WI38 (cell line): Measurements from ENCODE around the gene STMND1.

Experiments
- H3K4me3 ChIP-seq: 2 replicates; pipeline ENCODE4 v1.5.1; 2011; ENCODE audit warnings: low read depth, mild to moderate bottlenecking, control low read depth, low read length
- TF ChIP-seq, protein P1 (sequence below): IDR thresholded peaks from 2 replicates; pipeline ENCODE4 v1.5.1; 2012; ENCODE audit warnings: low read depth, mild to moderate bottlenecking, control low read depth, low read length

Gene STMND1

DNA sequence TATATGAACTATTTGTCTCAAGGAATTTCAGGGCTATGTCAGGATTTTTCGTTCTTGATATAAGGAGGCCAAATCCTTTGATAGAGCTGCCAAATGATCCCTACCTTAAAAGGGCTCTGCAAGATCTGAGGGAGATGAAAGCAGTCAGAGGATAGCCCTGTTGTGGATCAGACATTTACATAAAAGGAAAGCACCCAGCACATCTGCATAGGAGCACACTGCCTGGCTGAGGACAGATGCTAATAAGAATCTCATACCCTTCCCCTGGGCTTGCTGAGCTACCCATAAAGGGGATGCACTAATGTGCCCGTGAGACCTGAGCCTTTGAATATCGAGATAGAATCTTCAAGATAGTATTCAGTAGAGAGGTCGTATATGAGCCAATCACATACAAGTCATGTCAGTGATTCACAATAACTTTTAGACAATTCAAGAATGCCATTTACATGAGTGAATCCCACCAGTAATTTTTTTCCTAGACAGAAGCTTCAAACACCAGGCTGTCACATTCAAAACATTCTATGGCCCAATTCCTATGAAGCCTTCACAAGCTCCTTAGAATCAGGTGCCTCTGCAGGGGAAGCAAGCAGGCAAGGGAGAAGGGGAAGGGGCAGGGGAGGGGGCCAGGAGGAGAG lies 71.1 kb downstream of the STMND1 start:
- TF ChIP-seq, protein P1, sequence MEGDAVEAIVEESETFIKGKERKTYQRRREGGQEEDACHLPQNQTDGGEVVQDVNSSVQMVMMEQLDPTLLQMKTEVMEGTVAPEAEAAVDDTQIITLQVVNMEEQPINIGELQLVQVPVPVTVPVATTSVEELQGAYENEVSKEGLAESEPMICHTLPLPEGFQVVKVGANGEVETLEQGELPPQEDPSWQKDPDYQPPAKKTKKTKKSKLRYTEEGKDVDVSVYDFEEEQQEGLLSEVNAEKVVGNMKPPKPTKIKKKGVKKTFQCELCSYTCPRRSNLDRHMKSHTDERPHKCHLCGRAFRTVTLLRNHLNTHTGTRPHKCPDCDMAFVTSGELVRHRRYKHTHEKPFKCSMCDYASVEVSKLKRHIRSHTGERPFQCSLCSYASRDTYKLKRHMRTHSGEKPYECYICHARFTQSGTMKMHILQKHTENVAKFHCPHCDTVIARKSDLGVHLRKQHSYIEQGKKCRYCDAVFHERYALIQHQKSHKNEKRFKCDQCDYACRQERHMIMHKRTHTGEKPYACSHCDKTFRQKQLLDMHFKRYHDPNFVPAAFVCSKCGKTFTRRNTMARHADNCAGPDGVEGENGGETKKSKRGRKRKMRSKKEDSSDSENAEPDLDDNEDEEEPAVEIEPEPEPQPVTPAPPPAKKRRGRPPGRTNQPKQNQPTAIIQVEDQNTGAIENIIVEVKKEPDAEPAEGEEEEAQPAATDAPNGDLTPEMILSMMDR, result no peak
- no peak overlapping the region for H3K4me3 ChIP-seq

DNA sequence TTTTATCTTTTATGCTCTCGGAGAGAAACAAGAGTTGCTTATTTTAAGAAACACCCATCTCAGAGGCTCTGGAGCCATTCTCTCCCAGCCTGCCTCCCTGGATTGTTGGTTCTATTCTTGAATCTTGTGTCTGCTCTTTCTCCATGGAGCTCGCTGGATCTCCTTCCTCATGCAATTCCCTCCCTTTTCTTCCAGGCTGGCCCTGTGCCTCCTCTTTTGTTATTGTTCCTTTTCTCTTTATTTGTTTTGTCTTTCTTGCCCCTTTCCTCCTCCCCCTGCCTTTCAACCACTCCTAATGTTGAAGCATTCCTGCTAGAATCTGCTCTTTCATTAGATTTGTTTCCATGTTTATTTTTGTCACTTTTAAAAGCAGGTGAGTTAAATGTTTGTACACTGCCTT lies 76.5 kb downstream of the STMND1 start:
- no peak overlapping the region for H3K4me3 ChIP-seq
- TF ChIP-seq, protein P1, result no peak

DNA sequence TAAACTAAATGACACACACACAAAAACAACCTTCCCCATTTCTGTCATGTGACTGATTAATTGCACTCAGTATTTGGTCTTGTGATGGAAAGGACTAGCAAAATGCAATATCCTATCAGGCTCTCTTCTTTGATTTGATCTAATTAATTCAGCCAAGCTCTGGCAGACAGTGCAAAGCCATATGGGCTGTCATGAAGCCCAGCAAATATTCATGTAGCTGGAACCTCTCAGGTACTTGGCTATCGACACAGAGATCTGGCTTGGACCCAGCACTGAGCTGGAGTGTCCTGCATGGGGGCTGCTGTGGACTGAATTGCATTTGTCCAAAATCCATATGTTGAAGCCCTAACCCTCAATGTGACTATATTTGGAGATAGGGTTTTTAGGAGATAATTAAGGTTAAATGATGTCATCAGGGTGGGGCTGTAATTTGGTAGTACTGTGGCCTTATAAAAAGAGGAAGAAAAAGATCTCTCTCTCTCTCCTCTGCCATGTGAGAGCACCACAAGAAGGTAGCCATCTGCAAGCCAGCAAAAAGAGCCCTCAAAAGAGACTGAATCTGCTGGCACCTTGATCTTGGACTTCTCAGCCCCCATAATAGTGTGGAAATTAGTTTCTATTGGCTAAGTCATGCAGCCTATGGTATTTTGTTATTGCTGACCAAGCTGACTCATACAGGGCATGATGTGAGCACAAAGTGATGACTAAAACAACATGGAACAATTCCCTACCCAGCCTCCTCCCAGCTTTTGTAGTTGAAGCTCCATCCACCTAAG lies 77.1 kb downstream of the STMND1 start:
- TF ChIP-seq, protein P1, result no peak
- no peak overlapping the region for H3K4me3 ChIP-seq

DNA sequence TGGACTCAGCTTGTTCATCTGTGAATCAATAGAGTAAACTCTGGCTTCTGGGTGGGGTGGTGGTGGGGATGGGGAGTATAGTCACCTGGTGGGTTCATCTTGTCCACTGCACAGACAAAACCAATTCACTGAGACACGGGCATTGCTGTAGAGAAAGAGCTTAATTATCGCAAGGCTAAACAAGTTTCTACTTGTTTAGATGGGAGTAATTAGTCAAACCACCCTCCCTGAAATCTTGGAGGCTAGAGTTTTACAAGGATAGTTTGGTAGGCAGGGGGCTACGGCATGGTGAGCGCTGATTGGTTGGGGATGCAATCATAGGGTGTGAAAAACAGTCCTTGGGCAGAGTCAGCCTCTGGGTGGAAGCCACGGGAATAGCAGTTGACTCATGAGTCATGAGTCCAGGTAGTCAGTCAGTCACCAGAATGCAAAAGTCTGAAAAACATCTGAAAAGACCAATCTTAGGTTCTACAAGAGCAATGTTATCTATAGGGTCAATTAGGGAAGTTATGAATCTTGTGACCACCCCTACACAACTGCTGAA lies 77.8 kb downstream of the STMND1 start:
- TF ChIP-seq, protein P1, result no peak
- H3K4me3 ChIP-seq, result no peak overlapping the region
